Effector memory CD8-positive, alpha-beta T cell (primary cell): ENCODE measurements around the gene HPS5.
"Not testable (repeated sequence)": the region's sequence is repeated elsewhere in the genome, so short reads cannot be mapped to it uniquely, and the experiment has no call there.

Experiments
- ATAC-seq: fragments of 150-1000 bp; cut with Tn5 transposase; replicated peaks from 2 replicates; pipeline ENCODE4 v1.10.0; 2021; ENCODE audit warnings: mild to moderate bottlenecking, moderate library complexity
- DNase-seq, 3 experiments: peaks; one replicate each; pipeline ENCODE4 v3.0.0; 2021
- H3K27ac Mint-ChIP-seq, 2 donors: one replicate each; pipeline ENCODE4 v1.8.0; 2022; ENCODE audit warnings: mild to moderate bottlenecking in 2 of 2, mixed read lengths in 2 of 2, moderate library complexity in 2 of 2
- H3K27me3 Mint-ChIP-seq, 2 donors: one replicate each; pipeline ENCODE4 v1.8.0; 2022; ENCODE audit warnings: mixed read lengths in 2 of 2
- H3K36me3 Mint-ChIP-seq: one replicate; pipeline ENCODE4 v1.8.0; 2022; ENCODE audit warnings: mild to moderate bottlenecking, moderate library complexity, mixed read lengths; ENCODE audit not compliant: insufficient read depth
- H3K4me1 Mint-ChIP-seq, 2 donors: one replicate each; pipeline ENCODE4 v1.8.0; 2022; ENCODE audit warnings: low read depth in 2 of 2, mixed read lengths in 2 of 2
- H3K4me3 Mint-ChIP-seq, 2 donors: one replicate each; pipeline ENCODE4 v1.8.0; 2022; ENCODE audit warnings: mild to moderate bottlenecking in 2 of 2, mixed read lengths in 2 of 2, moderate library complexity in 2 of 2
- H3K9me3 Mint-ChIP-seq, 2 donors: one replicate each; pipeline ENCODE4 v1.8.0; 2022; ENCODE audit warnings: mixed read lengths in 2 of 2

Gene HPS5

DNA sequence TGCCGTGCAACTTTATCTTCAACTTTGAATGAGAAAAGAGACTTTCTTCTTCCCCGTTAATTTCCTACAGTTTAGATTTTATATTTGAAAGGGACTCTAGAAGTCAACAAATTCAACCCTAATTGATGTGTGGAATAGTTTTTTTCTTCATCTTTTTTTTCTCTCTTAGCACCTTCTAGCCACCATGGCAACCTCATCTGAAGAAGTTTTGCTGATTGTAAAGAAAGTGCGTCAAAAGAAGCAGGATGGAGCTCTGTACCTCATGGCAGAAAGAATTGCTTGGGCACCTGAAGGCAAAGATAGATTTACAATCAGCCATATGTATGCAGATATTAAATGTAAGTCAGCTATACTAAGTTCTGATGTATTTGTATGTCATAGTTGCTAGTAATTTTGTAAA lies 11.0 kb upstream of the HPS5 start:
- peaks cover 29 to 46% of the 10 kb centered on the region in 2 donors for H3K4me1 Mint-ChIP-seq
- no peaks in the 10 kb centered on the region for H3K27me3 Mint-ChIP-seq
- H3K27ac Mint-ChIP-seq: peak overlapping the region; percentile 15 to 94
- peaks cover 58% of the 10 kb centered on the region for H3K36me3 Mint-ChIP-seq
- peak overlapping the region; percentile 58 to 77 for H3K4me3 Mint-ChIP-seq
- ATAC-seq (peak; percentile 80), DNase-seq (peak in 1 of 3 experiments; percentile 5)
- H3K9me3 Mint-ChIP-seq: no peaks in the 10 kb centered on the region

DNA sequence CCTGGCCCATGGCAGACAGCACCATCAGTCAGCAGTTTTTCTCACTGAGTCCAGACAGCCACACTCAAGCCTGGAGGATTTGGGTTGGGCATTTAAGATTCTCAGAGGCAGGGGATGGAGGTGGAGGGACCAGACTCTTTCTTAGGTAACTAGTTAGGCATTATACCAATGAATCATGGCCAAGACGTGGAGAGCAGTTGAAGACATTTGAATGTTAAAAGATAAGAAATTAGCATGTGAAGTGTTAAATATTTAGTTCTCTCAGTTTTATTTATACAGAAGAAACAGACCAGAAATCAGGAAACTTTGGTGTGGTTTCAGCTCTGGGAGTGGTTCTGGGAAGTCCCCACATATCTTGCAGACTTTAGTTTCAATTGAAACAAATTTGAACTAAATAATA lies 10.4 kb upstream of the HPS5 start:
- peak overlapping the region; percentile 67 to 77 for H3K4me3 Mint-ChIP-seq
- DNase-seq (no peak), ATAC-seq (peak; percentile 80)
- no peaks in the 10 kb centered on the region for H3K27me3 Mint-ChIP-seq
- peak overlapping the region; percentile 15 to 94 for H3K27ac Mint-ChIP-seq
- H3K36me3 Mint-ChIP-seq: peaks cover 61% of the 10 kb centered on the region
- H3K4me1 Mint-ChIP-seq: peaks cover 29 to 46% of the 10 kb centered on the region in 2 donors
- H3K9me3 Mint-ChIP-seq: no peaks in the 10 kb centered on the region

DNA sequence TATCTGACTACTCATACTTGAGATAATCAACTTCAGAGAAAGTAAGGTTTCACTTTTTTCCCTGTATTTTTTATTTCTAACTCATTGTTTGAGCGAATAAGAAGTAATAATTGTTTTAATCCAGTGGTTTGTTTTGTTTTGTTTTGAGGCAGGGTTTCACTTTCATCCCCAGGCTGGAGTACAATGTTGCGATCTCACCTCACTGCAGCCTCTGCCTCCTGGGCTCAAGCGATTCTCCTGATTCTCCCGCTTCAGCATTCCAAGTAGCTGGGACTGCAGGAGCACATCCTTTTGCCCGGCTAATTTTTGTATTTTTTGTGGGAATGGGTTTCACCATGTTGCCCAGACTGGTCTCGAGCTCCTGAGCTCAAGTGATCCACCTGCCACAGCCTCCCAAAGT lies 9.0 kb upstream of the HPS5 start:
- Mint-ChIP-seq H3K27me3 (no peaks in the 10 kb centered on the region), H3K9me3 (no peaks in the 10 kb centered on the region), H3K27ac (peak overlapping the region; percentile 15 to 94), H3K36me3 (peaks cover 60% of the 10 kb centered on the region), H3K4me1 (peaks cover 29 to 49% of the 10 kb centered on the region in 2 donors), H3K4me3 (peak overlapping the region; percentile 67 to 77)
- ATAC-seq: no peak
- no peak for DNase-seq

DNA sequence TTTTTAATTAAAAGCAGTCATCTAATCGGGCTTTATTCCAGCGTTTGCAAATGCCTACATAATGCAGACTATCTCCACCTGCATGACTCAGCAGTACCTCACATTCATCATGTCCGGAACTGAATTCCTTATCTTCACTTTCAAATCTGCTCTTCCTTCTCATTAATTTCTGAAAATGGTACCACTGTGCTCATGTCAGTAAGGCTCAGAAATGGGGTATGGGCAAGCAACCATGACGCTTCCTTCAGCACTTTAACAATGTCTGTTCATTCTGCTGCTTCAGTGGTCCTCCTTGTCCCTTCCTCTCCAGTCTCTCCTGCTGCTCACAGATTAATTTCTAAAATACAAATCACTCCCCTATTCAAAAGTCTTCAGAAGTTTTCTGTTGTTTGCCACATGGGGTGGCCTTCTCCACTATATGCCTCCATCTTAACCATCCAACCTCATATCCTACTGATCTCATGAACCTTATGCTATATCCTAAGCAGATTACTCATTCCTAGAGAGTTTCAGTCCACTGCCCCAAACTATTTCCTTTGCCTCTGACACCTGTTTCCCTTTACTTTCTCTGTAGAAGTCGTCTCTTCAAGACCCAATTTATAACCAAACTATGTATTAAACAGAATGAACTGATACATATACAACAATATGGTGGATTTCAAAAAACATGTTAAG lies 7.4 kb upstream of the HPS5 start:
- Mint-ChIP-seq H3K4me3 (no peak overlapping the region), H3K27me3 (no peaks in the 10 kb centered on the region), H3K36me3 (peaks cover 58% of the 10 kb centered on the region), H3K9me3 (no peaks in the 10 kb centered on the region), H3K4me1 (peaks cover 41 to 51% of the 10 kb centered on the region in 2 donors), H3K27ac (peak overlapping the region; percentile 15 to 94)
- ATAC-seq (no peak), DNase-seq (no peak)

DNA sequence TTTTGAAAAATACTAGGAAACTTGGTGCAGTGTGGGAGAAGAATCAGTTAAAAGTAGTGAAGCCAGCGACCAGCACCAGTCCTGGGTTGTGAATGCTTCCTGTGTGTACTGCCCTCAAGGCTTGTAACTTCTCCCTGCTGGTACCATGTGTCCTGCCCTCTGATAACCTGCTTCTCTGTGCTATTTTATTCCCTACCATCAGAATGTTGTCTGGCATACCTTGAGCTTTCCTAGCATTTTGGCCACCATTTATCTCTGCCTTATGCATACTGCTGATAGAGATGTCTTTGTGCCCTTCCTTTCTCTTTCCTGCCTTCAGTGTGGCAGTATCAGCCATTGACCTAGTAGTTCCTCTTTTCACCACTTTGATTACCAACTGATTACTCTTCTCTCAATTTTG lies 2.4 kb upstream of the HPS5 start:
- Mint-ChIP-seq H3K27ac (peak overlapping the region; percentile 100), H3K4me3 (peak overlapping the region; percentile 90 to 99), H3K36me3 (peaks cover 58% of the 10 kb centered on the region), H3K9me3 (no peaks in the 10 kb centered on the region), H3K4me1 (peaks cover 41 to 59% of the 10 kb centered on the region in 2 donors), H3K27me3 (no peaks in the 10 kb centered on the region)
- DNase-seq (no peak), ATAC-seq (no peak)

DNA sequence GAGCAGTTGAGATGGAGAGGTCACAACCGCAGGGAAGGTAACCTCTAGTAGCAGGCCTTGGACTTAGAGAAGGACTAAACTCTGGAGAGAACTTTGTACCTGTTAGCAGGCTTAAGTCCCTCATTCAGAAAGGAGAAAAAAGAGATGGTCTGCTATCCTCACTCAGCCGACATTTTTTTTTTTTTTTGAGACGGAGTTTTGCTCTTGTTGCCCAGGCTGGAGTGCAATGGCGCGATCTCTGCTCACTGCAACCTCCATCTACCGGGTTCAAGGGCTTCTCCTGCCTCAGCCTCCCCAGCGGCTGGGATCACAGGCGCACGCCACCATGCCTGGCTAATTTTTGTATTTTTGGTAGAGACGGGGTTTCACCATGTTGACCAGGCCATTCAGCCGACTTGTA lies 1.9 kb upstream of the HPS5 start:
- Mint-ChIP-seq H3K4me1 (peaks cover 42 to 61% of the 10 kb centered on the region in 2 donors), H3K4me3 (peak overlapping the region; percentile 90 to 99), H3K27ac (peak overlapping the region; percentile 100), H3K36me3 (peaks cover 55% of the 10 kb centered on the region)
- H3K27me3 Mint-ChIP-seq, DNase-seq, ATAC-seq, H3K9me3 Mint-ChIP-seq: not testable (repeated sequence)

DNA sequence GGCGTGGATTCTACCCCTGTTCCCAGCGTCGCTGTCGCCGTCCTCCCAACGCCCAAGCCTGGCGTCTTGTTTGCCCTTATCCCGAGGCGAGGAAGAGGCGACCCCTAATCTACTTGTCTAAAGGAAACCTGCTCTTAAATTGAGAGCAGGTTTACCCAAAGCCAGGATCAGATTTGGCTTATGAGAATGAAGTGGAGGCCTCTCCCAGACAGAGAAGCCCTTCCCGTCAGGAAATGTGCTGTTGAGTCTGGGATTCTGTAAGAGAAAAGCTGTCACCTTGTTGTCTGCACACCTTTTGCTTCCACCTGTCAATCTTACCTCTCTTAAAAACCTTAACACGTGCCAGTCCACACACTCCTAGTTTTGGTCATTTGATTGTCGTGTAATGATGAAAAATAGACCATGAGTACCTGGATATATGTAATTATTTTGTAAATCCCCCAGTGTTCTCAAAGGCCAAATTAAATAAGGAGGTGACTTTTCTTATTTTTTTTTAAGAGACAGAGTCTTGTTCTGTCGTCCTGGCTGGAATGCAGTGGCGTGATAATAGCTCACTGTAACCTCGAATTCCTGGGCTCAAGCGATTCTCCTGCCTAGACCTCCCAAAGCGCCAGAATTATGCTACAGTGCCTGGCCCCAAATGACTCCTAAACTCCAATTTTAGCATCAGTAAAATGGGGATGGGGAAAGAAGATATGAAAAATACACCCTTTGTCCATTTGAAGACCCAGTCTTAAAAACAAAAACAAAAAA lies 1.1 kb upstream of the HPS5 start:
- peak overlapping the region; percentile 100 for H3K27ac Mint-ChIP-seq
- no peaks in the 10 kb centered on the region for H3K27me3 Mint-ChIP-seq
- no peaks in the 10 kb centered on the region for H3K9me3 Mint-ChIP-seq
- DNase-seq: no peak
- peaks cover 46% of the 10 kb centered on the region for H3K36me3 Mint-ChIP-seq
- H3K4me3 Mint-ChIP-seq: peak overlapping the region; percentile 90 to 99
- H3K4me1 Mint-ChIP-seq: peaks cover 43 to 67% of the 10 kb centered on the region in 2 donors
- no peak for ATAC-seq

DNA sequence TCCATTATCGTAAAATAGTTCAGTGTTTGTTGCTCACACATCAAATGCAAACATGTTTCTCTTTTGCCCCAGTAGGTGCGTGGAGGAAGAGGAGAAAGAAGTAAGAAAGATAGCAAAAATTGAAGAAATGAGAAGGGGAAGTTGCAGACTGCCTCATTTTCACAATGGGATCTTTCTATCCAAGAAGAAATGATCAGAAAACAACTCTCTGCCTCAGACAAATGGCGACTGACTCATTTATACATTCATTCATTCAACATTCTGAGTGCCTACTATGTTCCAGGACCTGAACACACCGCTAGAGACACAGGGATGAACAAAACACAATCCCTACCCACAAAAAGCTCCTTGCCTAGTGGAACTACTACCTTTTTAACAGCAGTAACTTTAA lies 367 bp downstream of the HPS5 start:
- Mint-ChIP-seq H3K27ac (peak overlapping the region; percentile 100), H3K9me3 (no peaks in the 10 kb centered on the region), H3K4me1 (peaks cover 43 to 69% of the 10 kb centered on the region in 2 donors), H3K36me3 (peaks cover 34% of the 10 kb centered on the region), H3K4me3 (peak overlapping the region; percentile 90 to 99), H3K27me3 (no peaks in the 10 kb centered on the region)
- DNase-seq (no peak), ATAC-seq (peak; percentile 2)

DNA sequence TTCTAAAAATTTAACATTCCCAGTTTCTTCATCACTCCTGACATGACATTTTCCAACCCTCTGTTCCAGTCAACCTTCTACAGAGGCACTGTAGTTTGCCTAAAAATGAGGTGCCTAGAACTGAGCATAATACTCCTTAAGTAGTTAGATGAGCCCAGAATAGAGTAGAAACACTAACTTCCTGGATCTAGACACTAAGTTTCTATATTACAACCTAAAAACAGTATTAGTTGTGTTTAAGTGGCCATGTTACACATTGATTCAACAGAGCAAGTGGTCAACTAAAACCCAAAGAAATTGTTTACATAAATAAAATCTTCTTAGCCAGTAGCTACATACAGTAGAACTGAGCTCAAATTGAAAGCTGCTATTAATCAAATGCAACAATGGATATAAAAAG lies 1.3 kb downstream of the HPS5 start:
- DNase-seq (no peak), ATAC-seq (no peak)
- Mint-ChIP-seq H3K4me3 (peak overlapping the region; percentile 36 to 99), H3K9me3 (no peaks in the 10 kb centered on the region), H3K27me3 (no peaks in the 10 kb centered on the region), H3K27ac (peak overlapping the region in 1 of 2 donors; percentile 41), H3K4me1 (peaks cover 43 to 67% of the 10 kb centered on the region in 2 donors), H3K36me3 (peaks cover 25% of the 10 kb centered on the region)

DNA sequence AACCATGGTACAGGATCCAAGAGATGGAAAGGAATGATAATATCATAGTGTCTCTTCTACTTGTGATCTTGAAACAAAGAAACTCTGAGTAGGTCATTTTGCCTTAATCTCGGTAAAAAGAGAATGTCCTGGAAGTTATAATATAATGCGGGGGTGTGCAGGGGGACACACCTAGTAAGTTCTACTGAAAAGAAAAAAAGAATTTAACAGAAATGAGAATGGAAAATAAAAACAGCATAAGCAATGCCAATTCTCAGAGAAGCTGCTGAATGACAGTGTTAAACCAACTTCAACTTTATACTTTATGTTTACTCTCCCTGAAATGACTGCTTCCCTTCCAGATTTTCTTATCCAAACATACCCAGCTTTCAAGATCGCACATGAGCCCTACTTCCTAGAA lies 2.0 kb downstream of the HPS5 start:
- DNase-seq (no peak), ATAC-seq (no peak)
- no peaks in the 10 kb centered on the region for H3K9me3 Mint-ChIP-seq
- H3K4me1 Mint-ChIP-seq: peaks cover 37 to 60% of the 10 kb centered on the region in 2 donors
- H3K36me3 Mint-ChIP-seq: peaks cover 20% of the 10 kb centered on the region
- H3K4me3 Mint-ChIP-seq: no peak overlapping the region
- H3K27ac Mint-ChIP-seq: peak overlapping the region in 1 of 2 donors; percentile 64
- H3K27me3 Mint-ChIP-seq: no peaks in the 10 kb centered on the region

DNA sequence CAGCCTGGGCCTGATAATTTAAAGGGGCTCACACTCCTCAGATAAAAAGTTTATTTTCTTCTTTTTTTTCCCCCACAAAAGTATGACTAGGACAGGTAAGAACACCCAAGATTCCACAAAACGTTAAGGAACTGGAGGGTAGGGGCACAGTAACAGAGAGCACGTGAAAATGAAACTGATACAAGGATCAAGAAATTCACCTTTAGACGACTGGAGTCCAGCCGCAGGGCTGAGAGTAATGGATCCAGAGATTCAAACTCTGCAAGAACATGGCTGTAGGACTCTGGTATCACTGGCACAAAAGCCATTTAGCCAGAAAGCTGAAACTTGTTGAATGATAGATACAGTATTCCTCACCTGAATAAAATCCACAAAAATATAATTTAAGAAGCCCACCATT lies 4.4 kb downstream of the HPS5 start:
- ATAC-seq: no peak
- H3K9me3 Mint-ChIP-seq: no peaks in the 10 kb centered on the region
- H3K4me1 Mint-ChIP-seq: peaks cover 22 to 38% of the 10 kb centered on the region in 2 donors
- no peaks in the 10 kb centered on the region for H3K27me3 Mint-ChIP-seq
- no peak overlapping the region for H3K27ac Mint-ChIP-seq
- DNase-seq: no peak
- H3K4me3 Mint-ChIP-seq: no peak overlapping the region
- peaks cover 25% of the 10 kb centered on the region for H3K36me3 Mint-ChIP-seq

DNA sequence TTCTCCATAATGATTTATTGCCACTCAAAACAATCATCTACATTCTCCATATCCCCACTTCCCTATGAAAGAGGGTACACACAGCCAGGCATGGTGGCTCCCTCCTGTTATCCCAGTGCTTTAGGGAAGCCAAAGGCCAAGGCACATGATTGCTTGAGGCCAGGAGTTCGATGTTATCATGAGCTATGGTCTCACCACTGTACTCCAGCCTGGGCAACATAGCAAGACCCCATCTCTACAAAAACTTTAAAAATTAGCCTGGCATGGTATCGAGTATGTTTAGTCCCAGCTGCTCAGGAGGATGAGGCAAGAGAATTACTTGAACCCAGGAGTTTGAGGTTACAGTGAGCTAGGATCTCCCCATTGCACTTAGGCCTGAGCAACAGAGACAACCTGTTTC lies 6.0 kb downstream of the HPS5 start:
- H3K4me1 Mint-ChIP-seq: peaks cover 13 to 28% of the 10 kb centered on the region in 2 donors
- H3K27me3 Mint-ChIP-seq: no peaks in the 10 kb centered on the region
- peaks cover 20% of the 10 kb centered on the region for H3K36me3 Mint-ChIP-seq
- no peak for ATAC-seq
- H3K9me3 Mint-ChIP-seq: no peaks in the 10 kb centered on the region
- H3K4me3 Mint-ChIP-seq: no peak overlapping the region
- H3K27ac Mint-ChIP-seq: no peak overlapping the region
- no peak for DNase-seq

DNA sequence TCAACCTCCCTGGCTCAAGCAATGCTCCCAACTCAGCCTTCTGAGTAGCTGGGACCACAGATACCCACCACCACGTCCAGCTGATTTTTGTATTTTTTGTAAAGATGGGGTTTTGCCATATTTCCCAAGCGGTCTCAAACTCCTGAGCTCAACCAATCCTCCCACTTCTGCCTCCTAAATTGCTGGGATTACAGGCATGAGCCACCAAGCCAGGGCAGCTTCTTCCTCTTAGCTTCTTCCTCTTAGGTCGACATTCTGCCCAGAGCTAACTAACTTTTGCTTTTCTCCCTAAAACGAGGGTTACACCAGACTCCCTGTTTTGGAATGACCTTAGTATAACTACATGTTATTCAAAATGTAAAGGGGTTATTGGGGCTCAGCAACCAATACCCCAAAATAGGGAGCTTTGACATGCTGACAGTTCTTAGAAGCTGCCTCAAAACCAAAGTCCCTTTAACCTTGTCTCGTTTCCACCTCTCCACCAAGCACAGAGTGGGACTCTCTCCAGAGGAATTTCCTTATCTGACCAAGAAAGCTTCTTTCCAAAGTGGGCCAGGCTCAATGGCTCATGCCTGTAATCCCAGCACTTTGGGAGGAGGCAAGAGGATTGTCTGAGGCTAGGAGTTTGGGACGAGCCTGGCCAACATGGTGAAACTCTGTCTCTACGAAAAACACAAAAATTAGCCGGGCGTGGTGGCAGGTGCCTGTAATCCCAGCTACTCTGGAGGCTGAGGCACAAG lies 7.0 kb downstream of the HPS5 start:
- no peaks in the 10 kb centered on the region for H3K9me3 Mint-ChIP-seq
- no peak for DNase-seq
- no peak overlapping the region for H3K4me3 Mint-ChIP-seq
- H3K27ac Mint-ChIP-seq: peak overlapping the region in 1 of 2 donors; percentile 35
- H3K36me3 Mint-ChIP-seq: peaks cover 30% of the 10 kb centered on the region
- H3K27me3 Mint-ChIP-seq: no peaks in the 10 kb centered on the region
- ATAC-seq: no peak
- H3K4me1 Mint-ChIP-seq: peaks cover 9 to 20% of the 10 kb centered on the region in 2 donors
